AG04449 (cell line): Measurements from ENCODE around the gene KSR1.

Source experiments
- CTCF ChIA-PET: fragments of 350-600 bp; formaldehyde crosslinking; extraction: SDS; loops from one replicate; lab custom pipeline; 2021; ENCODE audit warnings: antibody characterized with exemption; lab: Yijun Ruan, JAX
- POLR2A ChIA-PET: fragments of 400-600, 350-600 bp; formaldehyde crosslinking; extraction: SDS; loops from one replicate; lab custom pipeline; 2020; ENCODE audit warnings: antibody characterized with exemption, inconsistent platforms; lab: Yijun Ruan, JAX
- DNase-seq: peaks from one replicate; pipeline ENCODE4 v3.0.0-alpha.2; 2010; ENCODE audit warnings: low read depth, low spot score
- H3K4me3 ChIP-seq: 2 replicates; pipeline ENCODE4 v1.5.1; 2011; ENCODE audit warnings: low read depth, mild to moderate bottlenecking, control low read depth, low read length
- TF ChIP-seq, protein P1 (sequence below): IDR thresholded peaks from one replicate; pipeline ENCODE4 v1.5.1; 2011; ENCODE audit warnings: mild to moderate bottlenecking, moderate library complexity, low read length, control low read depth, inconsistent platforms; ENCODE audit not compliant: insufficient read depth; ENCODE audit errors: missing control alignments

The KSR1 gene

DNA sequence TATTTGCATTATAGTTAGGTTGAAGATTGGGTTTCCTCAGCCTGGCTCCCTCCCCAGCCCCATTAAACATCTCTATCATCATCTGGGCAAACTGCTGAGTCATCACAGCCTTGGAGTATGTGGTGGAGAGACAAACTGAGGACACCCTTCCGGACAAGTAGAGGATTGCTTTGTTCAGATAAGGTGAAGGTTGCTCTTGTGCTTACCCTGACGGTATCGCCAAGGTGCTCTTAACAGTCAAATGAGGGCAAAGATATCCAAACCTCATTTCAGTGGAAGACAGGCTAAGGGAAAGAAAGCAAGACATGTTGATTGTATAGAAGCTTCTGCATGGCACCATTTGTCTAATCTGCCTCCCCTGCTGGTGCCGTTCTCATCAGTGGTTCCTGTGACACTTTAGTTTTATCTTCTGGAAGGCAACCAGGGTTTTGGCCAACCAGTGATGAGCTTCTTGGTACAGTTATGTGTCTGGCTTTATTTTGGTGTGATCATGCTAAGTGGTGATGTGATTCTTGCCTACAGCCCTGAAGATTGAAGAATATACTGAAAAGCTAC lies 117.8 kb downstream of the KSR1 start:
- CTCF ChIA-PET, result interaction anchor here (0.8 to 1.7 kb wide), 11 partner anchors 8 to 337 kb away, joined by 3 to 10 read pairs (median 3); no protein-coding TSS in a partner anchor
- no peak for DNase-seq
- TF ChIP-seq, protein P1, sequence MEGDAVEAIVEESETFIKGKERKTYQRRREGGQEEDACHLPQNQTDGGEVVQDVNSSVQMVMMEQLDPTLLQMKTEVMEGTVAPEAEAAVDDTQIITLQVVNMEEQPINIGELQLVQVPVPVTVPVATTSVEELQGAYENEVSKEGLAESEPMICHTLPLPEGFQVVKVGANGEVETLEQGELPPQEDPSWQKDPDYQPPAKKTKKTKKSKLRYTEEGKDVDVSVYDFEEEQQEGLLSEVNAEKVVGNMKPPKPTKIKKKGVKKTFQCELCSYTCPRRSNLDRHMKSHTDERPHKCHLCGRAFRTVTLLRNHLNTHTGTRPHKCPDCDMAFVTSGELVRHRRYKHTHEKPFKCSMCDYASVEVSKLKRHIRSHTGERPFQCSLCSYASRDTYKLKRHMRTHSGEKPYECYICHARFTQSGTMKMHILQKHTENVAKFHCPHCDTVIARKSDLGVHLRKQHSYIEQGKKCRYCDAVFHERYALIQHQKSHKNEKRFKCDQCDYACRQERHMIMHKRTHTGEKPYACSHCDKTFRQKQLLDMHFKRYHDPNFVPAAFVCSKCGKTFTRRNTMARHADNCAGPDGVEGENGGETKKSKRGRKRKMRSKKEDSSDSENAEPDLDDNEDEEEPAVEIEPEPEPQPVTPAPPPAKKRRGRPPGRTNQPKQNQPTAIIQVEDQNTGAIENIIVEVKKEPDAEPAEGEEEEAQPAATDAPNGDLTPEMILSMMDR, result no peak
- no peak overlapping the region for H3K4me3 ChIP-seq
- POLR2A ChIA-PET, result no interaction called here

GRCh38 chr17:27575096-27575911 lies 119.1 kb downstream of the KSR1 start:
- ChIA-PET CTCF (interaction anchor here (0.8 to 1.7 kb wide), 9 partner anchors 9 to 339 kb away, joined by 3 to 7 read pairs (median 3); no protein-coding TSS in a partner anchor), POLR2A (no interaction called here)
- DNase-seq, result no peak
- no peak overlapping the region for H3K4me3 ChIP-seq
- TF ChIP-seq, protein P1, result no peak

DNA sequence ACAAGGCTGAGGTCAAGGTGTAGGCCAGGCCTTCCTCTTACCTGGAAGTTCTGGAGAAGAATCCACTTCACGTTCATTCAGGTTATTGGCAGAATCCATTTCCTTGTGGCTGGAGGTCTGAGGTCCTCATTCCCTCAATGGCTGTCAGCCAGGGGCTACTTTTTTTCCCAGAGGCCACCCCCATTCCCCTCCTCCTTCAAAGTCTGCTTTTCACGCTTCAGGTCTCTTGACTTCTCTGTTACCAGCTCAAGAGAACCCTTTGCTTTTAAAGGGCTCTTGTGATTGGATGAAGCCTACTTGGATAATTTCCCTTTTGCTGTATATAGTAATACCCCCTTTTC lies 119.6 kb downstream of the KSR1 start:
- no peak overlapping the region for H3K4me3 ChIP-seq
- no peak for DNase-seq
- TF ChIP-seq, protein P1, result no peak
- POLR2A ChIA-PET, result no interaction called here
- CTCF ChIA-PET, result interaction anchor here (0.8 to 3.3 kb wide), 4 partner anchors 10 to 35 kb away, joined by 3 to 12 read pairs (median 3); no protein-coding TSS in a partner anchor

DNA sequence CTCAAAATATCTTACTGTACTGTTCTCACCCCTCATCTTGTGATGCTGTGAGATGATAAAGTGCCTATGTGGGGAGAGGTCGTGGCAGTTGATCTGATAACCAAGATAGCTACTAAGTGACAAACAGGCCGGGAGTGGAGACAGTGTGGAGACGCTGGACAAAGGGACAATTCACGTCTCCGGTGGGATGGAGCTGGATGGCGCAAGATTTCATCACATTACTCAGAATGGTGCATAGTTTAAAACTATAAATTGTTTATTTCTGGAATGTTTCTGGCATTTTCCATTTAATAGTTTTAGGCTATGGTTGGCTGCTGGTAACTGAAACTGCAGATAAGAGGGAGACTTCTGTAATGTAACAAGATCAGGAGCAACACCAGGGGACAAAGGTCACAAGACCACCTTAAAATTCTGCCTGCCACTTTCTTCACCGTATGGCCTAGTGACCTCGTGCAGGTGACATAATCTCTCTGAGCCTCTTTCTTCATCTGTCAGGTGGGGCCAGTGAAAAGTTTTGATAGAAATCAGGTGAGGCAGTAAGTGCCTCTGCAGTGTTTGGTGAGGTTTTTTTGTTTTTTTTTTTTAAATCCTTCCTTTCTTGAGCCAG lies 120.3 kb downstream of the KSR1 start:
- TF ChIP-seq, protein P1, result no peak
- CTCF ChIA-PET, result interaction anchor here (3.3 kb wide), 1 partner anchor 24 kb away, joined by 12 read pairs; no protein-coding TSS in a partner anchor
- POLR2A ChIA-PET, result no interaction called here
- H3K4me3 ChIP-seq, result no peak overlapping the region
- DNase-seq, result no peak

DNA sequence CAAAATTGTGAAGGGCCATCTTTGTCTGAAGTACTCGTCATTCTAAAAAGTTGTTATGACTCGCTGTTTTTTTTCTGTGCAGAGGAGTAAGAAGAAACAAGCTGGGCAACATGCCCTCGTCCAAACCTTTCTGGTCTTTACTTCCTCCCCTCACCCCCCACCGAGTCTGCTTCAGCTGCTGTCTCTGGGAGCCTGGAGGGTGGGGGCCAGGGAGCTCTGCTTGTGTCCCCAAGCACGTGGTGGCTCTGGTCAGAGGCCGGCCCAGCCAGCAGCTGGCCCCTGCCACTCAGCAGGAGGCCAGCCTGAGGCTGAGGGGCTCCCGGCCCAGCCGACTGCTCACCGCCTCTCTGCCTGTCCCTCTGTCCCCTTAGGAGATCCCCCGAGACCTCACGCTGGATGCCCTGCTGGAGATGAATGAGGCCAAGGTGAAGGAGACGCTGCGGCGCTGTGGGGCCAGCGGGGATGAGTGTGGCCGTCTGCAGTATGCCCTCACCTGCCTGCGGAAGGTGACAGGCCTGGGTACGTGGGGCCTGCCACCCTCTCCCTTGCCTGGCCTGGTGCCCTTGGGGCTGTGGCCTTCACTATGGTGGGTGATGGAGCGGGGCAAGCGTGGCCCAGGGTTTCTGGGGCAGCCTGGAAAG lies 121.0 kb downstream of the KSR1 start:
- TF ChIP-seq, protein P1, result no peak
- POLR2A ChIA-PET, result no interaction called here
- CTCF ChIA-PET, result interaction anchor here (0.9 to 3.3 kb wide), 6 partner anchors 11 to 196 kb away, joined by 3 to 12 read pairs (median 4); no protein-coding TSS in a partner anchor
- DNase-seq, result no peak
- H3K4me3 ChIP-seq, result no peak overlapping the region
